Neural progenitor cell (in vitro differentiated cells): ENCODE data around the gene ZSWIM3. TPM values are rescaled to one million over a fixed set of nuclear protein-coding genes. Genes with fewer than 3 reads are reported as not detected.

Source experiments
- DNase-seq: peaks from one replicate; pipeline ENCODE4 v3.0.0-alpha.2; 2016; ENCODE audit warnings: low spot score
- H2AFZ ChIP-seq: fragments of 200-600 bp; sonication (generic); replicated peaks from 2 replicates; pipeline ENCODE4 v1.6.1; 2016; ENCODE audit warnings: antibody characterized with exemption
- H3F3A ChIP-seq: fragments of 200-600 bp; sonication (generic); 2 replicates; pipeline ENCODE4 v1.6.1; 2016; ENCODE audit warnings: antibody characterized with exemption, low read depth
- H3K27ac ChIP-seq: fragments of 200-600 bp; sonication (generic); 2 replicates; pipeline ENCODE4 v1.5.1; 2016; ENCODE audit warnings: mild to moderate bottlenecking
- H3K27me3 ChIP-seq: fragments of 200-600 bp; sonication (generic); 2 replicates; pipeline ENCODE4 v1.6.1; 2016; ENCODE audit warnings: mild to moderate bottlenecking, moderate library complexity
- H3K36me3 ChIP-seq: fragments of 200-600 bp; sonication (generic); 2 replicates; pipeline ENCODE4 v1.5.1; 2016
- H3K4me1 ChIP-seq: fragments of 200-600 bp; sonication (generic); 2 replicates; pipeline ENCODE4 v1.6.1; 2016; ENCODE audit warnings: mixed run types
- H3K4me2 ChIP-seq: fragments of 200-600 bp; sonication (generic); 2 replicates; pipeline ENCODE4 v1.6.1; 2016
- H3K4me3 ChIP-seq: fragments of 200-600 bp; sonication (generic); 2 replicates; pipeline ENCODE4 v1.5.1; 2016
- H3K79me2 ChIP-seq: fragments of 200-600 bp; sonication (generic); 2 replicates; pipeline ENCODE4 v1.6.1; 2016; ENCODE audit warnings: low read depth
- H3K9ac ChIP-seq: fragments of 200-600 bp; sonication (generic); 2 replicates; pipeline ENCODE4 v1.6.1; 2016
- H3K9me3 ChIP-seq: fragments of 200-600 bp; sonication (generic); 2 replicates; pipeline ENCODE4 v1.5.1; 2016; ENCODE audit warnings: low read depth
- H4K20me1 ChIP-seq: fragments of 200-600 bp; sonication (generic); 2 replicates; pipeline ENCODE4 v1.6.1; 2016; ENCODE audit warnings: low read depth
- H3K27ac Mint-ChIP-seq: 3 replicates; pipeline ENCODE4 v1.8.0; 2021; ENCODE audit warnings: mixed read lengths
- H3K27me3 Mint-ChIP-seq: 2 replicates; pipeline ENCODE4 v1.8.0; 2022; ENCODE audit warnings: low read depth, mild to moderate bottlenecking, inconsistent platforms, moderate library complexity, mixed read lengths; ENCODE audit not compliant: insufficient read depth
- H3K36me3 Mint-ChIP-seq: 3 replicates; pipeline ENCODE4 v1.8.0; 2021; ENCODE audit warnings: mixed read lengths
- H3K4me1 Mint-ChIP-seq: 3 replicates; pipeline ENCODE4 v1.8.0; 2021; ENCODE audit warnings: mixed read lengths
- H3K4me3 Mint-ChIP-seq: 3 replicates; pipeline ENCODE4 v1.8.0; 2021; ENCODE audit warnings: mild to moderate bottlenecking, moderate library complexity, mixed read lengths
- H3K9me3 Mint-ChIP-seq: 3 replicates; pipeline ENCODE4 v1.8.0; 2020; ENCODE audit warnings: mixed read lengths
- CTCF ChIP-seq: fragments of 200-600 bp; sonication (generic); IDR thresholded peaks from 2 replicates; pipeline ENCODE4 v1.5.1; 2017; ENCODE audit warnings: antibody characterized with exemption, mild to moderate bottlenecking
- EZH2 ChIP-seq: fragments of 200-600 bp; sonication (generic); IDR thresholded peaks from 2 replicates; pipeline ENCODE4 v1.6.1; 2017; ENCODE audit warnings: antibody characterized with exemption, mild to moderate bottlenecking, moderate library complexity
- EZH2phosphoT487 ChIP-seq: fragments of 200-600 bp; sonication (generic); IDR thresholded peaks from 2 replicates; pipeline ENCODE4 v1.6.1; 2017; ENCODE audit warnings: antibody characterized with exemption
- total RNA-seq: library from RNA; depleted of rRNA; stranded (reverse); fragments of >200 nt; gene quantifications from 2 replicates; pipeline ENCODE4 v1.2.3, GENCODE V29; 2015; ENCODE audit warnings: low replicate concordance

Gene ZSWIM3
- total RNA-seq, 1 donor from 2014 or later, result 3.7 TPM

GRCh38 chr20:45913116-45913515 is 55.7 kb downstream of the ZSWIM3 start:
- TF ChIP-seq CTCF, result no peak
- no peak for TF ChIP-seq EZH2phosphoT487
- no peak for TF ChIP-seq EZH2
- H3K27ac ChIP-seq, result no peak overlapping the region
- Mint-ChIP-seq H3K27me3 (peaks cover 3% of the 10 kb centered on the region), H3K36me3 (peaks cover 5% of the 10 kb centered on the region), H3K27ac (no peak overlapping the region), H3K4me3 (peak overlapping the region; percentile 68), H3K9me3 (no peaks in the 10 kb centered on the region), H3K4me1 (peaks cover 29% of the 10 kb centered on the region)
- no peak overlapping the region for H2AFZ ChIP-seq
- peaks cover 5% of the 10 kb centered on the region for H3K4me1 ChIP-seq
- H3K9me3 ChIP-seq, result no peaks in the 10 kb centered on the region
- DNase-seq, result no peak
- no peak overlapping the region for H3K4me3 ChIP-seq
- H3K79me2 ChIP-seq, result peaks cover 7% of the 10 kb centered on the region
- peaks cover 9% of the 10 kb centered on the region for H3F3A ChIP-seq
- H4K20me1 ChIP-seq, result no peaks in the 10 kb centered on the region
- no peak overlapping the region for H3K4me2 ChIP-seq
- no peaks in the 10 kb centered on the region for H3K36me3 ChIP-seq
- no peak overlapping the region for H3K9ac ChIP-seq
- peaks cover 4% of the 10 kb centered on the region for H3K27me3 ChIP-seq

- H3K36me3 Mint-ChIP-seq, result no peaks in the 10 kb centered on the region
Measured at GRCh38 chr20:45917790-45918141, 60.4 kb downstream of the ZSWIM3 start.

GRCh38 chr20:45918182-45918737 is 60.8 kb downstream of the ZSWIM3 start:
- Mint-ChIP-seq H3K4me3 (no peak overlapping the region), H3K27me3 (no peaks in the 10 kb centered on the region), H3K27ac (no peak overlapping the region), H3K36me3 (no peaks in the 10 kb centered on the region), H3K9me3 (no peaks in the 10 kb centered on the region), H3K4me1 (peaks cover 29% of the 10 kb centered on the region)
- H3K4me1 ChIP-seq, result peaks cover 3% of the 10 kb centered on the region
- no peak overlapping the region for H3K9ac ChIP-seq
- no peak overlapping the region for H2AFZ ChIP-seq
- H3K27me3 ChIP-seq, result no peaks in the 10 kb centered on the region
- H3F3A ChIP-seq, result no peaks in the 10 kb centered on the region
- TF ChIP-seq EZH2, result no peak
- TF ChIP-seq EZH2phosphoT487, result no peak
- no peak for TF ChIP-seq CTCF
- H3K27ac ChIP-seq, result no peak overlapping the region
- no peak overlapping the region for H3K4me2 ChIP-seq
- H4K20me1 ChIP-seq, result no peaks in the 10 kb centered on the region
- no peak for DNase-seq
- no peaks in the 10 kb centered on the region for H3K79me2 ChIP-seq
- no peaks in the 10 kb centered on the region for H3K9me3 ChIP-seq
- no peaks in the 10 kb centered on the region for H3K36me3 ChIP-seq
- no peak overlapping the region for H3K4me3 ChIP-seq

More at GRCh38 chr20:45917790-45918141, 60.4 kb downstream of the ZSWIM3 start:
- H3K27ac Mint-ChIP-seq, result no peak overlapping the region
- peak overlapping the region; percentile 54 for H3K4me3 Mint-ChIP-seq
- Histone ChIP-seq H3K27me3 (no peaks in the 10 kb centered on the region), H3K4me3 (no peak overlapping the region), H3K27ac (no peak overlapping the region), H3F3A (no peaks in the 10 kb centered on the region), H3K4me1 (peaks cover 3% of the 10 kb centered on the region), H2AFZ (no peak overlapping the region), H3K36me3 (no peaks in the 10 kb centered on the region), H3K4me2 (no peak overlapping the region), H3K9me3 (no peaks in the 10 kb centered on the region), H3K79me2 (no peaks in the 10 kb centered on the region), H4K20me1 (no peaks in the 10 kb centered on the region), H3K9ac (no peak overlapping the region)
- H3K27me3 Mint-ChIP-seq, result no peaks in the 10 kb centered on the region
- no peak for DNase-seq
- no peaks in the 10 kb centered on the region for H3K9me3 Mint-ChIP-seq
- peaks cover 27% of the 10 kb centered on the region for H3K4me1 Mint-ChIP-seq
- TF ChIP-seq EZH2phosphoT487 (no peak), EZH2 (no peak), CTCF (no peak)
